OCI-LY1 (cell line): ENCODE measurements around the gene AGPS.

Source experiments
- CTCF ChIP-seq: fragments of 200-600 bp; sonication (generic), shearing (Covaris generic); IDR thresholded peaks from 2 replicates; pipeline ENCODE4 v1.5.1; 2017; ENCODE audit warnings: mild to moderate bottlenecking, antibody characterized with exemption, low read length, moderate library complexity, mixed read lengths
- EZH2 ChIP-seq: fragments of 200-600 bp; sonication (generic), shearing (Covaris generic); IDR thresholded peaks from 2 replicates; pipeline ENCODE4 v1.8.0; 2017; ENCODE audit warnings: borderline replicate concordance, mixed run types, mild to moderate bottlenecking, antibody characterized with exemption, low read length, moderate library complexity, mixed read lengths

GRCh38 chr2:177400337-177400923 lies 7.9 kb downstream of the AGPS start:
- TF ChIP-seq CTCF (no peak), EZH2 (no peak)
